ENCODE measurements around the gene CRYBG3. TPM values are rescaled to one million over a fixed set of nuclear protein-coding genes. Genes with fewer than 3 reads are reported as not detected.

The CRYBG3 gene
- total RNA-seq, 4 donors from 2014 or later = 17.4 to 41.5 (median 38.1) TPM

Other genes starting within 250 kb of the CRYBG3 start
- 10 to 100 TPM; 14.6 to 42.5 (median 19.7) TPM for gene ARL6, start 57.3 kb upstream of the CRYBG3 start, total RNA-seq
- gene RIOX2, start 150.4 kb downstream of the CRYBG3 start, total RNA-seq = 10 to 100 TPM in 3 of 4 donors, 1 to 10 TPM in 1; 8.8 to 35.5 (median 22.1) TPM
- not detected for gene GABRR3, start 213.3 kb downstream of the CRYBG3 start, total RNA-seq